Renal cortical epithelial cell (primary cell): ENCODE data around the gene TNFSF10. TPM values are rescaled to one million over a fixed set of nuclear protein-coding genes. Genes with fewer than 3 reads are reported as not detected.

Experiments
- total RNA-seq: library from RNA; depleted of rRNA; stranded (reverse); fragments of >200 nt; gene quantifications from 2 replicates; pipeline ENCODE4 v1.2.3, GENCODE V29; 2014

TNFSF10 gene
- total RNA-seq, 1 donor from 2014 or later, result 575 TPM

Other genes with a start within 250 kb of the TNFSF10 start
- gene GHSR, start 75.0 kb downstream of the TNFSF10 start, total RNA-seq, result not detected in 2 replicates
- 57.2 and 95.7 TPM in 2 replicates for gene NCEH1, start 187.6 kb upstream of the TNFSF10 start, total RNA-seq
- 61.1 and 107 TPM in 2 replicates for gene ECT2, start 227.3 kb upstream of the TNFSF10 start, total RNA-seq